Fibroblast of upper back skin (primary cell): Measurements from ENCODE around the gene ZNF644.
"Not testable (repeated sequence)": the region's sequence is repeated elsewhere in the genome, so short reads cannot be mapped to it uniquely, and the experiment has no call there.

ENCODE experiments used
- DNase-seq: peaks from one replicate; pipeline ENCODE4 v3.0.0-alpha.2; 2013

The ZNF644 gene

DNA sequence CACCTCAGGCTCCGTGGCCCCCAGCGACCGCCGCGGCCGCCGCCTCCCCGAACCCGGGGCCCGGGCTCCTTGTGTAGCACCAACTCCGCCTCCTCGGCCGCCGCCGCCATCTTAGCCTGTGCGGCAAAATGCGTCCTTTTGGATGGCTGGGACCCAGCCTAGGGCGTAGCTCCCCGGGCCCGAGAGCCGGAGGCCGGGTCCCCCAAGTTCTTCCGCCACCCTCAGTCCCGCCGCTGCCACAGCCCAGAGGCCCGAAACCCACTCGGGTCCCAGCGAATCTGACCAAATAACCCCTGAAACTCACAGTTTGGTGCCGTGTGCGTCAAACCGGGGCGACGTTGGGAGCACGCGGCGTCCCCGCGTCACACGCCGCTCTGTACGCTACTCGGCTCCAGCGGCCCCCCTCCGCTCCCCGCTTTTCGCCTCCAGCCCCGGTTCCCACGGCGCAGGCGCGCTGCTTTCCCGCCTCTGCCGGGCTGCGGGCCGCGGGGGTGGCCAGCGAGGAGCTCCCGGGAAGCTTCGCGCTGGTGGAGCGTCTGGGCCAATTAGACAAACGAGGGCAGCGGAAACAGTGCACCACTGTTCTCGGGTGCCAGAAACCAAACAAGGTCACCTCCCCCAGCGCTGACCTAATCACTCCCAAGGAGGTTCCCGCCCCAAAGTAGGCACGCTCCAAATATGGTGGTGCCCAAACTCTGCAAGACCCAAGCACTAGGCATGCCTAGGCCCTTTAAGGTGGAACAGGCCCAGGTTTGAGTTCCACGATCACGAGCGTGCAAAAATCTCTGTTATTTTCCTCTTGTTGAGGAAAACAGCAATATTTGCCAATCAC is at the start of gene ZNF644:
TSS of gene ZNF644 (minus strand) at position 350 of the 832 bp plus-strand sequence. CDS start 39,682 bp downstream, outside the sequence.
- peak; percentile 90 for DNase-seq

DNA sequence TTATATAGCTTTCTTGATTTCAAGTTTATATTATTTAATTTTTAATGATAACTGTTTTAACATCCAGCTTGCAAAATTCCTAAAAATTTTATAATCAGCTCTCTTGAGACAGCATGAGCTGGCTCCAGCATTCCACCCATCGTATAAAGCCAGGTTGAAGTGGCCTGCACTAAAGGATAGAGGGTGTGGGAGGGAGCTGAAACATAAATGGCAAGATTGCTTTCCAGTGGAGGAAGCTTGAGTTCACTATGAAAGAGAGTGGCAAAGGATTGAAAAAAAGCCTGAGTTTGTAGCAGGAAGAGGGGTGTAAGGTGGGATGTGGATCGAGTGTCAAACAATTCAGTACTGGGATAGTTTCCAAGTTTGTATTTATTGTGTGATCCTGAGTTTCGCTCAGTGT is 48.5 kb upstream of the ZNF644 start:
- DNase-seq, result no peak

DNA sequence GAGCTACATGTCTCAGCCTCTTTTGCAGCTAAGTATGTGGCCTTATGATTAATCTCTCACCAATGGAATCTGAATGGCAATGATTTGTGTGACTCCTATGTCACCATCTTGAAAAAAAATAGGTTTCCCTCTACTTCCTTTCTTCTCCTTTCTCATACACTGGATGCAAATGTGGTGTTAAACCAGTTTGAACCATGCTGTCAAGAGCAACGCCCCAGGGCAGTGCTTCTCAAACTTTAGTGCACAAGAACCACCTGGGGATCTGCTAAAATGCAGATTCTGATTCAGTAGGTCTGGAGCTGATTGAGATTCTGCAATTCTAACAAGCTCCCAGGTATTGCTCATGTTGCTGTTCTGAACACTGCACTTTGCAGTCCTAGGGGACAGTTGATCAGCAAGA is 44.7 kb upstream of the ZNF644 start:
- DNase-seq, result no peak

DNA sequence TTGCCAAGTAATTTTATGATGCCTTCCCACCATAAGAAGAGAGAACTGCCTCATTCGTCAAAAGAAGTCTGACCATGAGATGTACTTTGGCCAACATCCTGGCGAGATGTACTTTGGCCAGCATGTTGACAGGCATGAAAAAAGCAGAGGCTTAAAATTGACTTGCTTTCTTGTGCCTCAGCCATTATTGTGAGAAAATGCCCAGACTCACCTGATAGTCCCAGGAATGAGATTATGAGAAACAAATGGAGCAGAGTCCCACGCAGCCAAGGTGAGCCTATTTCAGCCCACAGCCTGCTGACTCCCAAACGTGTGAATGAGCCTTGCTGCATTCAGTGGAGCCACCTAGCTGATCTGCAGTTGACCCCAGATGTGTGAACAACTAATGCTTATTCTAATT is 43.5 kb upstream of the ZNF644 start:
- DNase-seq, result no peak

DNA sequence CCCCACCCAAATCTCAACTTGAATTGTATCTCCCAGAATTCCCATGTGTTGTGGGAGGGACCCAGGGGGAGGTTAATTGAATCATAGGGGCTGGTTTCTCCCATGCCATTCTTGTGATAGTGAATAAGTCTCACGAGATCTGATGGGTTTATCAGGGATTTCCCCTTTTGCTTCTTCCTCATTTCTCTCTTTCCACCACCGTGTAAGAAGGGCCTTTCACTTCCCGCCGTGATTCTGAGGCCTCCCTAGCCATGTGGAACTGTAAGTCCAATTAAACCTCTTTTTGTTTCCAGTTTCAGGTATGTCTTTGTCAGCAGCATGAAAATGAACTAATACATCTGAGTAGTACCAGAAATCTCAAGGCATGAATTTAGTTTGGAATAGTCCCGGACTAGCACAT is 41.6 kb upstream of the ZNF644 start:
- DNase-seq, result not testable (repeated sequence)

DNA sequence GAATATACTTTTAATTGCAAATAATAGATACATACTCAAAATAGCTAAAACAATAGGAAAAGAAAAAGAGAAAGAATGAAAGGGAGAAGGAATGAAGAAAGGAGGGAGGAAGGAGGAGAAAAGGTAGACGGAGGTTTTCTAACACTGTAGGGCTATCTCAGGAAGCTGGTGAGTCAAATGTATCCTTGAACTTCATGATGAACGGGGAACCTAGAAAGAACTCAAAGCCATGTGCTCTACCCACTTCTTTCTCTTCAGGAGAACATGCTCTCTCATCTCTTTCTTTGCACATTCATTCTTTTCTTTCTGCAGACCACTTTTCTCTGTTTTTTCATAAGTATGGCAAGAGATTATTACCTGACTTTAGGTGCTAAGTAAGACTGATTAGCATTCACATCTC is 37.3 kb upstream of the ZNF644 start:
- no peak for DNase-seq

DNA sequence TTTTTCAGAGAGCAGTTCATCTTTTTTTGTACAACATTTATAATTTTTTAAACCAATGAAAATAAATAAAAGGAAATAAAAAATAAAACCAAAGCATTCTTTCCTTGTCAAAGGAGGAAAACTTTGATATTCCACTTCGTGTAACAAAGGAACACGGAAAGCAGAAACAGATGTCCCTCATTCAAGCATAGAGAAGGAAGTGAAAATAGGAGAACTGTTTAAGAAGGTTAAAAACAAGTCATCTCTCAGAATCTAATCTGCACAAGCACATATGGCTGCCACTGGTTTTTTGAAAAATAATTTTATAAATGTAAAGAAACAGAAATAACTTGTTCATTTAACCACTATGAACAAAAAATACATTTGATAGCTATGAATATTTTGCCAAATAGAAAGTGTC is 35.9 kb upstream of the ZNF644 start:
- DNase-seq, result no peak

DNA sequence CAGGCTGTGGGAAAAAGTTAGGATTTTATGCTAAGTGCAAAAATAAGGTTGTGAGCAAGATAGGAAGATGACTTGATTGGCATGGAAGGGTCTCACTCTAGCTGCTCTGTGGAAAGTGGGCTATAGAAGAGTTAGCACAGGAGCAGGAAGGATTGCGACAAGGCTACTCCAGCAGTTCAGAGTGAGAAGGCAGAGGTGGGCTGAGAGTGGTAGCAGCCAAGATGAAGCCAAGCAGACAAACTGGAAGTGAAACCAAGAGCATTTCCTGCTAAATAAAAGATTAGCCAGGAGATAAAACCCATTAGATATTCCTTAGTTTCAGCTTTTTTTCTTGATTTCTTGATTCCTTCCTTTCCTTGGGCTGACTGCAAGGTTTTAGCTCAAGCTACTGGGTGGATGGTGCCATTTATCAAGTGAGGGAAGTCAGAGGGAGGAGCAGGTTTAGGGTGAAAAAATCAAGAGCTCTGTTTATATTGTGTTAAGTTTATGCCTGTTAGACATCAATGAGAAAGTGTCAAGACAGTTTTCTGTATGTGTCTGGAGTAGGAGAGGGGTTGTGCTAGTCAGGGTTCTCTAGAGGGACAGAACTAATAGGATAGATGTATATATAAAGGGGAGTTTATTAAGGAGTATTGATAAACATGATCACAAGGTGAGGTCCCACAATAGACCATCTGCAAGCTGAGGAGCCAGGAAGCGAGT is 33.1 kb upstream of the ZNF644 start:
- DNase-seq, result no peak

DNA sequence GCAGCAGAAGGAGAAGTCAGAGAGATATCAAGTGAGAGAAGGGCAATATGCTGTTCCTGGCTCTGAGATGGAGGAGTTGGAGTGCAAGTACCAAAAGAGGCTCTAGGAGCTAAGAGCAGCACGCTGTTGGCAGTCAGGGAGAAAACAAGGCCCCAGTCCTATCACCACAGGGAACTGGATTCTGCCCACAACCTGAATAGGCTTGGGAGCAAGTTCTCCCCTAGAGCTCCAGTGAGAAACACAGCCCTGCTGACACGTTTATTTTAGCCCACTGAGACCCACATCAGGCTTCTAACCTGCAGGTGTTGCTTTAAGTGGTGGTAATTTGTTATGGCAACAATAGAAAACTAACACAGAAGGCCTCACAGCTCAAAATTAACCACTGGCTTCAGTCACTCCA is 31.8 kb upstream of the ZNF644 start:
- no peak for DNase-seq

DNA sequence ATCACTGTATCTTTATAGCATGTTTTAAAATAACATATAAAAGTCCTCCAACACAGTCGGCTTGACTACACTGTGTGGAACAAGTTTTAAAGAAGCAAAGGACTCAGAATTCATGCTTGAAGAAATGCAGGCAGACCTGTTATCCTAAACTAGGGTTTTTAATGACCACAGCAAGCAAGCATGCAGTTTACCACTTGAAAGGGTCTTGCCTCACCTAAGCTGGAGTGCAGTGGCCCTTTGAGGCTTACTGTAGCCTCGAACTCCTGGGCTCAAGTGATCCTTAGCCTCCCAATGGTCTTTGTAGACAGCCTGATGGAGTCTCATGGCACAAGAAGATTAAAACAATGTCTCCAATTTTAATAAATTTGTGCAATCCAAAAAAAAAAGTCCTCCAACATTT is 27.7 kb upstream of the ZNF644 start:
- not testable (repeated sequence) for DNase-seq

DNA sequence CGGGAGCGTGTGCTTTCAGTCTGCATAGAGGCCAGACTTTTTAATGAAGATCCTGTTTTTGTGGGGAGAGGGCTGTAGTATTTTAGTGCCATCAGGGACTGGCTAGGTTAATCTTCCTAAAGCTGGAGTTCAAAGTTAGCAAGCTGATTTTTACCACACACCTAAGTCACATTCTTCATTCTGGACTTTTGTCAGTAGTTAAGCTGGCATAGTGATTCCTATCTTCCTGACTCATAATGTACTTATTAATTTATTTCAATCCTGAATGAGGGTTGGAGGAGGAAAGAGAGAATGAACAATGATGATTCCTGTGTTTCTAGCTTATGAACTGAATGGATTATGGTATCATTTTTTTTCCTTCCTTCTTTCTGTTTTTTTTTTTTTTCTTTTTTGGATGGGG is 24.9 kb upstream of the ZNF644 start:
- no peak for DNase-seq

DNA sequence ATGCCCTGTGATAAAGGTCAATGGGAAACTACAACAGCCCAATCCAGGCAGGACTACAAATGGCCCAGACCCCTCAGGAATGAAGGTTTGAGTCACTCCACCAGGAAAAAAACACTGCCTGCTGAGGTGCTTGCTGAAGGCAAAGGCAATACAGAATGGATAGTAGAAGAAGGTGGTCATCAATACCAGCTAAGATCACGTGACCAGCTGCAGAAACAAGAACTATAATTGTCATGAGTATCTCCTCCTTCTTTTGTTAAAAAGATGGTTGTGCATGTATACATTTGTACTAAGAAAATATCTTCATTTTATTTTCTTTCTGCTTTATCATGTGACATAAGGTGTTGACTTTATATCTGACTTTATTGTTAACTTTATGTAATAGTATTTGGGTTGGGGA is 23.4 kb upstream of the ZNF644 start:
- no peak for DNase-seq

DNA sequence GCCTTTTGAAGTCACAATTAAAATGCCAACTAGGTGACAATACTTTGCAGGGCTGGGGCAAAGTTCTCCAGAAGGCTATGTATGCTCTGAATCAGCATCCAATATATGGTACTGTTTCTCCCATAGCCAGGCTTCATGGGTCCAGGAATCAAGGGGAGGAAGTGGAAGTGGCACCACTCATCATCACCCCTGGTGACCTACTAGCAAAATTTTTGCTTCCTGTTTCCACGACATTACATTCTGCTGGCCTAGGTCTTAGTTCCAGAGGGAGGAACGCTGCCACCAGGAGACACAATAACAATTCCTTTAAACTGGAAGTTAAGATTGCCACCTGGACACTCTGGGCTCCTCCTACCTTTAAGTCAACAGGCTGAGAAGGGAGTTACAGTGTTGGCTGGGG is 22.9 kb upstream of the ZNF644 start:
- DNase-seq, result not testable (repeated sequence)

DNA sequence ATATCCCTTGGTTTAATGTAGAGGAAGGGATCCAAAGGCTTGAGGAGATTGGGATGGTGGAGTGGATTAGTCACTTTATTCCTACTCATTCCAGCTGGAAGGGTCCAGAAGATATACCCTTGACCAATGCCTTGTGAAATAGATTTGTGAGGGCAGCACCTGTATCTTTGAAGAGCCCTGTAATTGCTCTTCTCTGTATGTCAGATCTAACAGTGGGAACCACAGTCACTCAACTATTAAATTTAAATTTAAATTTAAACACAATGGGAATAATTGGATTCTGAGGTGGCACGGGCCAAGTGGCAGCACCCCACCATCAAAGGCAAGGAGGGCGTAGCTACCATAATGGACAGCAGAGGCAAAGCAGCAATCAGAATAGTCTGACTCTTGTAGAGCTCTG is 20.5 kb upstream of the ZNF644 start:
- not testable (repeated sequence) for DNase-seq

DNA sequence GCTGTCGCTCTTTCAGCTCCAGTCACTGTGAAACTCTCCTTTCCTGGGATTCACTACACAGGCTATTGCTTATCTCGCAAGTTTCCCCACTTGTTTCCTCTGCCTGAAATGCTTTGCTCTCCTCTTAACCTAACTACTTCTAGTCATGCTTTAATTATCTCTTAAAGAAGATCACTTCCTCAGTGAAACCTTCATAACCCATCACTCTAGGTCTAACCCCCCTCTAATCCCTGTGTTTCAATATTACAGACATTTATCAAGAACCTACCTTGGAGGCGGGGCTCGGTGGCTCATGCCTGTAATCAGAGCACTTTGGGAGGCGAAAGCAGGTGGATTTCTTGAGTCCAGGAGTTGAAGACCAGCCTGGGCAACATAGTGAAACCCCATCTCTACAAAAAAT is 16.7 kb upstream of the ZNF644 start:
- DNase-seq, result no peak

DNA sequence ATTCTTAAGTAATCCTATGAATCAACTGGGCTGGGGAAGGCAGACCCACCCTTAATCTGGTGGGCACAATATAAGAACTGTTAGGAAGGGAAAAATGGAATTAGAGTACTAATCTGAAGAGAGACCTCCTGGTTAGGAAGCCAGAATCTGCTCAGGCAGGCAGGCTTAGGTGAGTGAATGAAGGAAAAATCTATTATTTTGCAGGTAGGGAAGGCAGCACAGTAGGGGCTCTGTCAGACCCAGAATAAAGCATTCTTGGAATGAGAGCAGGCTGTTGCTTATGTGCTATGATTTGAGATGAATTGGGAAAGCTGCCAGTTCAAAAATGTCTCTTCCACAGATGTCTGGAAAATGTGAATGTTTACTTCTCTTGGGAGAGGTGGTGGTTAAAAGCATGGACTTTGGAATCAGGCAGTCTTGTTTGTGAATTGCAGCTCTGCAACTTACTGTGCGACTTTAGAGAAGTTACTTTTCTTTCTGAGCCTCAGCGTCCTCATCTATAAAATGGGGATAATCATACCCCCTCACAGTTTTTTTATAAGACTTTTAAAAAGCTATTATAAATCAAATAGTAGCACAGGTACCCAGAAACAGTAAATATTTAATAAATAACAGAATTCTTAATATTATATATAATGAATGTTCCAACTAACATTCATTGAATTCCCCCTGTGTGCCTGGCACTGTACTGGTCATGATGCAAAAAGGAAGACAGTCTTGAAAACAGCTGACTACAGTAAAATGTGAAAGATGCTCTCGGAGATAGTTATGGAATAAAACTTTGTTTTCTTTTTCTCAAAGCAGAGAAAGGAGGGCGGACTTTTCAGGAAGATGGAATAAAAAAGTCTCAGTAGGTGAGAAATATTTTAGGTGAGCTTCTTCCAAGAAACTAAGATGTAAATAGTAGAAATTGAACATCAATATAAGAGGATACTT is 15.3 kb upstream of the ZNF644 start:
- DNase-seq, result peak; percentile 50

DNA sequence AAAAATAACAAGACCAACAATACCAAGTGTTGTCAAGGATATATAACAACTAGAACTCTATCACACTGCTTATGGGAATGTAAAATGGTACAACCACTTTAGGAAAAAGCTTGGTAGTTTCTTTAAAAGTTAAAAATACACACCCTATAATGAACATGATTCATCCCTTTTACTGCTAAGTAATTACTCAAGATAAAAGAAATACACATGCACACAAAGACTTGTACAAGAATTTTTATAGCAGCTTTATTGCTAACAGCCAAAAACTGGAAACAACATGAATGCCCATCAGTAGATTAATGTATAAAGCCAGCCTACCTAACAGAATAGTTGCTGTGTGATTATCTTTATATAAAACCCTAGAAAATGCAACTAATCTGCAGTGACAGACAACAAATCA is 10.5 kb upstream of the ZNF644 start:
- DNase-seq, result no peak

DNA sequence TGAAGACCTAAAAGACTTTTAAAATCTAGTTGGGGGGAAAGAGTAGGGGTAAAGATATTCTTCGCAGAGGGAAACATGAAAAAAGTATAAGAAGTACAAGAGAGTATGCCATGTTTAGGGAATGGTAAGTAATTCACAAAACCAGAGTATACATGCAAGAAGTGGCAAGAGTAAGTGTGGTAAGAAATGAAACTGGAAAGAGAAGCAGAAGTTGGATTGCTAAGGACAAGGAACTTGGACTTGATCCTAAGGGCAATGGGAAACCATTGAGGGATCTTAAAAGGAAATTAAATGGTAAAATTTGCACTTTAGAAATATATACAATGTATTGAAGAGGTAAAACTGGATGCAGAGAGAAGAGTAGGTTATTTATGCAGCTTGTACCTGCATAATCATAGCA is 9.2 kb upstream of the ZNF644 start:
- DNase-seq, result no peak

DNA sequence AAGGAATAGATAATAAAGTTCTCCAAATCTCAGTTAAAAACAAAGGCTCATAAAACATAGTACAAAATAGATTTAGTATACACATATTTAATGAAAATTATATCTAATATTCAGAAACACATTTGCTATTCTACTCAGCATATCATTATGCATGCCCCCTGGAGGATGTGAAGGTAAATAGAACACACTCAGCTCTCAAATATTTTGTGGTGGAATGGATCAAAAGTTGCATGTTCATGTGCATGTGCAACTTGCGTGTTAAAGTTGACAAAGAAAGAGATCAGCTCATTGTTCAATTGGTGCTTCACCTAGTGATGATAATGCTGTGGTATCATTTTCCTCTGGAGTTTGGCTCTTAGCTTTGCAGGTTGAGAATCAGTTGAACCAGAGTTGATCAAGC is 4.9 kb upstream of the ZNF644 start:
- peak; percentile 26 for DNase-seq

DNA sequence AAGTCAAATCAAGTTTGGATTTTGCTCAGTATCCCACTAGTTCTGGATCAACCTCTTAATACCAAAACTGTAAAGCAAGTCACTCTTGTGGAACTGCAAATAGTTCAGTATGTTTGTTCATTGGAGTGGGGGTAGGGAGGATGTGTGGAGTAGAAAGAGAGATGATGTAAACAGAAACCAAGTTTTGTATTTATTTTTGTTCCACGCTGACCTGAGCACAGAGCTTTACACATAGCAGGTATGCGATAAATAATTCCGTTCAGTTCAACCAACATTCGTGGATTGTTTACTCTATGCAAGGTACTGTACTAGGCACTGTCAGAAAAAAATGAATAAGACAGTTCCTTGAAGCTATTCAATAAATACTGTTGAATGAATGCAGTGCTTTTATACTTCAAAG is 4.5 kb upstream of the ZNF644 start:
- no peak for DNase-seq

DNA sequence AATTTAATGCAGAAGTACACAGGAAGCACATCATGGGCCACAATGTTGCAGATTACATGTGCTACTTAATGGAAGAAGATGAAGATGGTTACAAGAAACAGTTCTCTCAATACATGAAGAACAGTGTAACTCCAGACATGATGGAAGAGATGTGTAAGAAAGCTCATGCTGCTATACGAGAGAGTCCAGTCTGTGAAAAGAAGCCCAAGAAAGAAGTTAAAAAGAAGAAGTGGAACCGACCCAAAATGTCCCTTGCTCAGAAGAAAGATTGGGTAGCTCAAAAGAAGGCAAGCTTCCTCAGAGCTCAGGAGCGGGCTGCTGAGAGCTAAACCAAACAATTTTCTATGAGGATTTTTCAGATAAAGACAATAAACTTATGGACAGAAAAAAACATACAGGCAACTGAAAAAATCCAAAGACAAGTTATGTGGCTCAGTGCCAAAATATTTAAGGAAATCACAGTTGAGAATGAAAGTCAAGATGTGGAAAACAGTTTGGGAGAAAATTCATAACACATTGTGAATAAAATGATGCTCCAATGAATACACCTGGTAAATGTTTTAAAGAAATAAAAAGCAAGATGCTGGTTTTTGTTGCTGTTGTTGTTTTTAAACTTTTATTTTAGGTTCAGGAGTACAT is 2.8 kb upstream of the ZNF644 start:
- DNase-seq, result no peak

DNA sequence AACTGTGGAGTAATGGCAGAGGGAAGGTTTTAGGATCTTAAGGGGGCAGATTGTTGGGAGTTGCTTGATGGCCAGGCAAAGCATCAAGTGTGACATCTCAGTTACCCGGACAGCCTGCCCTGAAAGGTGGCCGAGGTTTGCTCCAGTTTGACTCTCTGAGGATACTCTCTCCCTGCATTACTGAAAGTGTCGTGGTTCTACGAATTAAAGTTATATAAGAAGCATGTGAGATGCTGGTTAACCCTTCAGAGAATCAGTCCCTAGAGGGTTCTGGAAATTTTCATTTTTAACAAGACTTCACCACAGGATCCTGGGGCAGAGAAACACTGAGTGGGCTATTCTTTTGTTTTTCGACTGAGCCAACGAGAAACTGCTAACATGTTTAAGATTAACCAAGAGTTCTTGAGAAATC is 689 bp upstream of the ZNF644 start:
- no peak for DNase-seq
